GDM1 (cell line): Measurements from ENCODE around the gene LEFTY1.
A peak's percentile ranks its signal among the peaks of the same experiment; 100 is the strongest.

Experiments used
- DNase-seq: peaks from one replicate; lab custom pipeline; 2025; lab: John Stamatoyannopoulos, UW

LEFTY1 gene

GRCh38 chr1:225871359-225872074, 17.4 kb downstream of the LEFTY1 start:
- no peak for DNase-seq

DNA sequence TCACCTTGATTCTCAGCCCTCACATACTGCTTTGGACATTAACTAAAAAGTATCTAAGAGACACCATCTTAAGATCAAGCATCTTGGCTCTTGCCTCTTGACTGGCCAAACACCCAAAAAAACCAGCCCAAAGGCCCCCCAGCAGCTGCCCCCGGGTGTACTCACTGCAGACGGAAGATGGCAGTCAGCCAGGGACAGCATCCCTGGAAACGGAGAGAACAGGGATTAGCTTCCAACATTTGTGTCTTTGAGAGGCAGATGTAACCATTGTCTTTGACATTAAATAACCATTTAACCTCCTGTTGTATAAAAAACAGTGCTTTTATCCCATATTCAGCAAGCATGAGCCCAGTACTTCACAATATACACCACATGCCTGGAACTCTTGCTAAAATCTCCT, 18.0 kb downstream of the LEFTY1 start:
- DNase-seq = no peak

GRCh38 chr1:225868631-225869330, 20.2 kb downstream of the LEFTY1 start:
- no peak for DNase-seq

DNA sequence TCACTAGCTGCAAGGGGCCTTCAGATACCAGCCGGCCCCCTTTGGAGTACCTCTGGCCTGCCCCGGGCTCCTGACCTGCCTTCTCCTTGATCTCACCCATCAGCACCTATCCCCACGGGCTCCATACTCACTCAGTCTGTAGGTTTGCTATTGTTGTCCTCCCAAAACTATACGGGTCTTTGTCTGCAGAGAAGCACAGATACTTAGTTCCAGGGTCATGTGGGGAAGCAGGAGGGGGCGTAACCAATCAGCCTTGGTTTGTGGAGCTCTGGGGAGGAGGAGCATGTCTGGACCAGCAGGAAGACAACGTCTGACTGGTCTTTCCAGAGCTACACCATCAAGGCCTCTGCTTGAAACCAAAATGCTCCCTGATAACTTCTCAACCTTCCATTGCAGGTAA, 22.0 kb downstream of the LEFTY1 start:
- no peak for DNase-seq

DNA sequence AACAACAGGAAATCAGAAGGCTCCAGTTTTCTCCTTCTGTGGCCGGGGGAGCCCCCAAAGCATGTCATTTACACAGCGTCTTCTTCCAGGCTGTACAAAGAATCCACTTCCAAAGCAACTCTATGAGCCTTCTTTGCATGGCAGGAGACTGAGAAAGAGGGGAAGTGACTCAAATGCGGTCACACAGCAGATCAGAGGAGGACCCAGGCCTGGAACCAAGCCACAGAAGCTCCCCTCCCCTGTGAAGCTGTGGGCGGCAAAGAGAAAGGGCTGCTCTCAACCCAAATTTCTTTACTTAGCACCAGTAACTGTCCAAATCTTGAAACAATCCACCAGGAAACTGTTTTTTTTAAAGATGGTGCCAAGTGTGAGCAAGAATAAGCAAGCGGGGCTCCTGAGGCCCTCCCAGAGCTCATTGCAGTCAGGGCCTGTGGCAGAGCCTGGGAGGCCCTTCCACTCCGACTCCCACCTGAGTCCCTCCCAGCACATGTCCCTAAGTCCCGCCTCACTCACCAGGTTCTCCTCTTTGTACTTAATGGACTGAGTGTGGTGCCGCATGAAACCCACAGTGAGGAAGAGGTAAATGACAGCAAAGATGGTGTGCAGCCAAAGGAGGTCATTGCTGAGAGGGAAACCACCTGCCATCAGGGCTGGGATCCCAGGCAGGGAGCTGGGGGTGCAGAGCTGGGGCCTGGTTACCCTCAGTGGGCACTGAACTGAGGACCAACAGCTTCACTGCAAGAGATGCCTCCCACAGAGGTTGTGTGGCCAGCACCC, 22.7 kb downstream of the LEFTY1 start:
- DNase-seq = peak; percentile 78

DNA sequence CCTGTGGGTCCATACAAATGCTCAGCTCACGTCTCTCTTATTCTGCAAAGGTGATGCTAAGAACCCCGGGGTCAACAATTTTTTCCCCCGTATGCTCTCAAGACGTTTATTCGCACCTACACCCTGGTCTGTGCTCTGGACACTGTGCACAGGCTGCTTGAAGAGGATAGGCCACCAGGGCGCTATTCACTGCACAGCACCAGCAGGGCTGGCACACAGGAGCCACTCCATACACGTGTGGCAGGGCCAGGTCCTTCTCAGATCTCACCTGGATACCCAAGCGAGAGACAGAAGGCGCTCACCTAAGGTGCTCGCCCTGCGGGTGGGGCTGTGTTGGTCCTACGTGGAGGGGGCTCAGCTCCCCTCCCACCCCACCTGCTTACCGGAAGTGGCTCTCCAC, 23.4 kb downstream of the LEFTY1 start:
- no peak for DNase-seq

- DNase-seq = no peak
Observed at GRCh38 chr1:225863167-225863566, 25.8 kb downstream of the LEFTY1 start.

GRCh38 chr1:225862581-225862950, 26.4 kb downstream of the LEFTY1 start:
- DNase-seq = no peak

- no peak for DNase-seq
Observed at GRCh38 chr1:225861834-225862580, 26.9 kb downstream of the LEFTY1 start.

GRCh38 chr1:225860876-225861441, 28.0 kb downstream of the LEFTY1 start:
- DNase-seq = no peak

- no peak for DNase-seq
Observed at GRCh38 chr1:225860107-225860506, 28.8 kb downstream of the LEFTY1 start.

- DNase-seq = no peak
Observed at GRCh38 chr1:225859151-225859550, 29.8 kb downstream of the LEFTY1 start.

DNA sequence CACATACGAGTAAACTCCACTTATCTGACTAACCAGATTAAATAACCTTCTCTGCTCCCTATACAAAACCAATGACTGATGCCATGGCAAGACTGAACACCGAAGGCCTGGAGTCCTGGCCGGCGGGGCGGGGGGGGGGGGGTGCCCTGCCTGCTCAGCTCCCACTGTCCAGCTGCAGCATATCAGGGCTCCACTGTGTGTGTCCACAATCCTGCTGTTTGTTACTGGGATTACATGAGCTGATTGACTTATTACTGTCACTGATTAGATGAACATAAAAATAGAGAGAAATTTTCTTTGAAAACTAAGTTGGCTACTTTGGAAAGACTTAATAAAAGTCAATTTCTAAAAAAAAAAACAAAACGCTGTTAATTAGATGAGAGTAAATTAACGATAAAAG, 31.7 kb downstream of the LEFTY1 start:
- no peak for DNase-seq

GRCh38 chr1:225855503-225856300, 33.2 kb downstream of the LEFTY1 start:
- DNase-seq = peak; percentile 32

- no peak for DNase-seq
Observed at GRCh38 chr1:225853441-225853840, 35.5 kb downstream of the LEFTY1 start.

GRCh38 chr1:225852413-225853124, 36.4 kb downstream of the LEFTY1 start:
- DNase-seq = no peak

DNA sequence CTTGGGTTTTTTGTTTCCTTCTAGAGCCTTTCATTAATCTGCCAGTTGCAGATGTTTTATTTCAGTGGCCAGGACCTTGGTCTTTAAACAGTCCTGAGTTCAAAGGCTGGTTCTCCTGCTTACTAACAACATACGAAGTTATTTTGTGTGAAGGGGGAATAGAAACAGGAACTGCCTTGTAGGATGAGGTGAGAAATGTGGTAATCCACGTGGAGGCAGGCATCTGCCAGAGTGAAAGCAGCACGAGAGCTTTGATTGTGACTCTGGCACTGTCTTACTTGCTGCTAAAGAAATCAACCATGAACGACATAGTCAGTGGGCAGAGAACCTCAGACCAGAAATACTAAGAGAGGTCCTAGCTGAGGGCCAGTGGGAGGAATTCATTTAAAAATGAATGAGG, 37.1 kb downstream of the LEFTY1 start:
- no peak for DNase-seq

DNA sequence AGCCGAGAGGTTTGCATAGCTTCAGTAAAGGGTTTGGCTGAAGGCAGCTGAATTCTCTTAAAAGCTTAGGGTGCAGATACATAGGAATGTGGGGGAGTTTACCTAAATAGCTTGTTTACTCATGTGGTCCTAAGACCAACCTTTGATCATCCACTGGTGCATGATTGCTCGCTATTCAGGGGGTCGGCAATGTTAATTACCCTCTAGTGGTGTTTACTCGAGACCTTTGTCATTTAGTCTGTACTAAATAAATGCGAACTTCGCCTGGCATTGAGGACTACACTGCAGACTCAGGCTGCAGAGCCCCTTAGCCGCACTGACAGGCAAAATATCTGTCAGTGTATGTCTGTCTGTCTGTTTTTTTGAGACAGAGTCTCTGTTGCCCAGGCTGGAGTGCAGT, 38.6 kb downstream of the LEFTY1 start:
- DNase-seq = no peak

- no peak for DNase-seq
Observed at GRCh38 chr1:225849925-225850324, 39.0 kb downstream of the LEFTY1 start.
